Endothelial cell of umbilical vein (primary cell): ENCODE measurements around the gene TNKS1BP1. TPM values are rescaled to one million over a fixed set of nuclear protein-coding genes. Genes with fewer than 3 reads are reported as not detected.

Experiments used
- polyA plus RNA-seq, 4 experiments: library from polyadenylated mRNA; depleted of rRNA in 3 of 4; stranded (reverse) in 3 of 4; unstranded in 1 of 4; fragments of >200 nt; gene quantifications; 2 replicates each; pipeline versions ENCODE4 v1.2.1 to v1.2.3, GENCODE V29; 2011 to 2012; ENCODE audit warnings: missing spikeins in 1 of 4
- total RNA-seq: library from RNA; stranded (reverse); gene quantifications from 2 replicates; pipeline ENCODE4 v1.2.3, GENCODE V29; 2021

The TNKS1BP1 gene
- total and polyA plus RNA-seq, 2 donors (not counting 3 experiments of a cell fraction or from before 2014, with no cell fraction given): 54.6 to 111 TPM

Other genes starting within 250 kb of the TNKS1BP1 start
- gene LRRC55, start 143.0 kb downstream of the TNKS1BP1 start, total RNA-seq: not detected in 2 replicates
- gene LRRC55, start 143.0 kb downstream of the TNKS1BP1 start, polyA plus RNA-seq: not detected in 2 replicates
- gene APLNR, start 87.7 kb downstream of the TNKS1BP1 start, total RNA-seq: 0.09 and 0.38 TPM in 2 replicates
- gene APLNR, start 87.7 kb downstream of the TNKS1BP1 start, polyA plus RNA-seq: 0.03 and 0.04 TPM in 2 replicates
- gene SSRP1, start 10.9 kb upstream of the TNKS1BP1 start, total RNA-seq: 140 and 146 TPM in 2 replicates
- 123 and 130 TPM in 2 replicates for gene SSRP1, start 10.9 kb upstream of the TNKS1BP1 start, polyA plus RNA-seq
- gene P2RX3, start 13.4 kb upstream of the TNKS1BP1 start, total RNA-seq: not detected in 2 replicates
- gene P2RX3, start 13.4 kb upstream of the TNKS1BP1 start, polyA plus RNA-seq: not detected in 2 replicates
- gene PRG3, start 56.2 kb upstream of the TNKS1BP1 start, total RNA-seq: not detected in 2 replicates
- gene PRG3, start 56.2 kb upstream of the TNKS1BP1 start, polyA plus RNA-seq: not detected in 2 replicates
- 0.42 and 0.55 TPM in 2 replicates for gene PRG2, start 65.7 kb upstream of the TNKS1BP1 start, total RNA-seq
- 0.08 and 0.48 TPM in 2 replicates for gene PRG2, start 65.7 kb upstream of the TNKS1BP1 start, polyA plus RNA-seq
- gene SLC43A3, start 102.2 kb upstream of the TNKS1BP1 start, total RNA-seq: 68.9 and 89.4 TPM in 2 replicates
- 104 and 124 TPM in 2 replicates for gene SLC43A3, start 102.2 kb upstream of the TNKS1BP1 start, polyA plus RNA-seq
- 0.83 and 1.3 TPM in 2 replicates for gene RTN4RL2, start 135.6 kb upstream of the TNKS1BP1 start, total RNA-seq
- 0.18 and 0.35 TPM in 2 replicates for gene RTN4RL2, start 135.6 kb upstream of the TNKS1BP1 start, polyA plus RNA-seq
- 11.3 and 13.7 TPM in 2 replicates for gene SLC43A1, start 190.8 kb upstream of the TNKS1BP1 start, total RNA-seq
- 19.5 and 22.7 TPM in 2 replicates for gene SLC43A1, start 190.8 kb upstream of the TNKS1BP1 start, polyA plus RNA-seq
- gene TIMM10, start 205.8 kb upstream of the TNKS1BP1 start, total RNA-seq: 64.2 and 105 TPM in 2 replicates
- 109 and 128 TPM in 2 replicates for gene TIMM10, start 205.8 kb upstream of the TNKS1BP1 start, polyA plus RNA-seq
- gene SMTNL1, start 212.6 kb upstream of the TNKS1BP1 start, total RNA-seq: not detected in 2 replicates
- not detected in 2 replicates for gene SMTNL1, start 212.6 kb upstream of the TNKS1BP1 start, polyA plus RNA-seq
- gene UBE2L6, start 242.7 kb upstream of the TNKS1BP1 start, total RNA-seq: 10.8 and 22.3 TPM in 2 replicates
- gene UBE2L6, start 242.7 kb upstream of the TNKS1BP1 start, polyA plus RNA-seq: 25.2 and 31.2 TPM in 2 replicates